ENCODE results near the gene SSX4.
"Not testable (repeated sequence)": the region's sequence is repeated elsewhere in the genome, so short reads cannot be mapped to it uniquely, and the experiment has no call there.

SSX4 gene

GRCh38 chrX:48383239-48383638 lies at the start of gene SSX4:
TSS of gene SSX4 (plus strand) at chrX:48383539. CDS start at chrX:48384054, 515 bp downstream.
- not testable (repeated sequence) for DNase-seq

- not testable (repeated sequence) for DNase-seq
Measured at GRCh38 chrX:48346059-48346458, 37.3 kb upstream of the SSX4 start.

GRCh38 chrX:48356315-48357094 lies 26.8 kb upstream of the SSX4 start, which contains the start of gene SSX3:
TSS of gene SSX3 (minus strand) at chrX:48356703. CDS start at chrX:48355249, 1,454 bp downstream.
- DNase-seq = not testable (repeated sequence)

GRCh38 chrX:48357681-48358080 lies 25.7 kb upstream of the SSX4 start:
- no peak for DNase-seq

GRCh38 chrX:48359281-48359680 lies 24.1 kb upstream of the SSX4 start:
- DNase-seq = not testable (repeated sequence)

GRCh38 chrX:48367717-48368408 lies 15.5 kb upstream of the SSX4 start:
- not testable (repeated sequence) for DNase-seq

GRCh38 chrX:48370408-48370807 lies 12.9 kb upstream of the SSX4 start:
- not testable (repeated sequence) for DNase-seq

- not testable (repeated sequence) for DNase-seq
Measured at GRCh38 chrX:48396931-48397330, 13.6 kb downstream of the SSX4 start.

- not testable (repeated sequence) for DNase-seq
Measured at GRCh38 chrX:48397825-48398224, 14.5 kb downstream of the SSX4 start.

- not testable (repeated sequence) for DNase-seq
Measured at GRCh38 chrX:48411860-48412259, 28.5 kb downstream of the SSX4 start, which contains the start of gene SSX4B. TSS of gene SSX4B (minus strand) at chrX:48411960. CDS start at chrX:48411372, 588 bp downstream.

GRCh38 chrX:48427027-48427716 lies 43.8 kb downstream of the SSX4 start:
- DNase-seq = not testable (repeated sequence)

GRCh38 chrX:48429606-48430005 lies 46.3 kb downstream of the SSX4 start:
- DNase-seq = not testable (repeated sequence)

GRCh38 chrX:48430166-48430565 lies 46.8 kb downstream of the SSX4 start:
- not testable (repeated sequence) for DNase-seq

GRCh38 chrX:48433713-48434112 lies 50.4 kb downstream of the SSX4 start:
- DNase-seq = peak in 3 of 6 experiments; percentile 0 to 11 (median 1)
